HG02571 (cell line): ENCODE measurements around the gene PSMD7.

Source experiments
- ATAC-seq: cut with Tn5 transposase; IDR thresholded peaks from one replicate; pipeline ENCODE4 v1.9.1; 2021; ENCODE audit warnings: mild to moderate bottlenecking, moderate library complexity; ENCODE audit not compliant: unreplicated experiment

Gene PSMD7

DNA sequence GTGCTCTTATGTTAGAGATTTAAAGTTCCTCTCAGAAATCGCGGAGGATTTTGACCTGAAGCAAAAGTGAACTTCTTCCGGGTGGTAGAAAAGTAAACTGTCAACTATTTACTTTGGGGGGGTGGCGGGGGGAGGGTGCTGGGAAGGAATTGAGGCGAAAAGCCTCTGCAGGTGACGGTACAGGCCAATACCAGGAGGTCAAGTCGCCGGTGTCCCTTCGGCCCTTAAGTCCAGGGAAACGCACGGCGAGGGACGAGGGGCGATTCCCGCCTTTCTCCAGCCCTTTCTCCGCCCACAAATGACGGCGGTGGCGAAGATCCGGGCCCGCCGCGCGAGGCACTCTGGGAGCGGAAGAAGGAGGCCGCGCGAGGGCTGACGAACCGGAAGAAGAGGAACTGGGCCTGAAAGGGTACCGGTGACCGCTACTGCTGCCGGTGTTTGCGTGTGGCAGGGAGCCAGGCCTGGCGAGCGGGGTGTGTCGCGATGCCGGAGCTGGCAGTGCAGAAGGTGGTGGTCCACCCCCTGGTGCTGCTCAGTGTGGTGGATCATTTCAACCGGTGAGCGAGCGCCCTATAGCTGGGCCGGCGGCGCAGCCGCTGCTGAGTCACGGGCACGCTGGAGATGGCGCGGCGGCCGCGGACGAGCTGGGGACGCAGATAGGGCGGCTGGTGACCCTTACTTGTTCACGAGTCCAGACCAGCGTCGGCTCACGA, at the start of gene PSMD7:
TSS of gene PSMD7 (plus strand) at position 383 of the 713 bp plus-strand sequence. CDS start at position 484, 101 bp downstream.
- ATAC-seq = peak; percentile 94

DNA sequence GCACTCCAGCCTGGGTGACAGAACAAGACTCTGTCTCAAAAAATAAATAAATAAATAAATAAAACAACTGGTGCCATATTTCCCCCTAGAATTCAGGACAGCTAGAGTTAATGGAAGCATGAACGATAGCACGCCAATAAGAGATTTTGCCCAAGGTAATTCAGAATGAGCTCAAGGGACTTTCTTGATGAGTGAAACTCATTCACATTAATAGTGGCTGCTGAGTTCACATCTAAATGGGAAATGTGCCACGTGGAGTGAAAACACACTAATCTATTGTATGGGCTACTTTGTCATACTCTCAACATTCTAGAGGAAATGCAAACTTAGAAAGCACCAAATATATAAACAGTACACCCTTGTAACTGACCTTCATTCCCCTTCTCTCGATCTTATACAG, 47.4 kb upstream of the PSMD7 start:
- ATAC-seq = no peak

DNA sequence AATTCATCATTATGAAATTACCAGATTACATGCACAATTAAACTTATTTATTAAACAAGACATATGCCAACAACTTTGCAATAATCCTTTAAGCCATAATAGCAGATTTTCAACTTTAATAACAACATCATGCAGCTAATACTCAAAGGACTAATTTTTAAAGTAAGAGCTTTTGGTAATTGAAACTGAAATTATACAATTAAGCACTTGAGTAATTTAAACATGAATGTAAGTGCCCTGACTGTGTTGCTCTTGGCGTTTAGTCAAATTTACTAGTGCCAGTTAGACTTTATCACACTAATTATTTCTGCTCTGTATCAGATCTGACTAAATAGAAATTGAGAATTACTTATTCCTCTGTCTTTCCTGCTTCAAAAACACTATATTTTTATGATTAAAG, 46.8 kb upstream of the PSMD7 start:
- ATAC-seq = no peak

DNA sequence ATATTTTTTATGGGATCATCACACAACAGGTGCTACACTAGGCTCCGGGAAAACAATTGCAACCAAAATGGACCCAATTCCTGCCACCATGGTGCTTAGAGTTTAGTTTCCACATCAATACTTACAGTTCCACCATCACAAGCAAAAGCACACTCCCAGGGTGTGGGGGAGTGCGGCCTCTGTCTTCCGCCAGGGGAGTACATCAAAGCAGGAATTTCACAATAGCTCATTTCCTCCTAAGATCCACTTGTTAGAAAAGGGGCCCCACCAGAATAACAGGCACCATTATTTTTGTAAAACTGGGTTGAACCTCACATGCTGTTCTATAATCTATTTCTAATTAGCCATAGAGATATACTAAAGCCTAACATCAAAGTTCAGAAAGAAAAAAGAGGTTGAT, 44.3 kb upstream of the PSMD7 start:
- no peak for ATAC-seq

DNA sequence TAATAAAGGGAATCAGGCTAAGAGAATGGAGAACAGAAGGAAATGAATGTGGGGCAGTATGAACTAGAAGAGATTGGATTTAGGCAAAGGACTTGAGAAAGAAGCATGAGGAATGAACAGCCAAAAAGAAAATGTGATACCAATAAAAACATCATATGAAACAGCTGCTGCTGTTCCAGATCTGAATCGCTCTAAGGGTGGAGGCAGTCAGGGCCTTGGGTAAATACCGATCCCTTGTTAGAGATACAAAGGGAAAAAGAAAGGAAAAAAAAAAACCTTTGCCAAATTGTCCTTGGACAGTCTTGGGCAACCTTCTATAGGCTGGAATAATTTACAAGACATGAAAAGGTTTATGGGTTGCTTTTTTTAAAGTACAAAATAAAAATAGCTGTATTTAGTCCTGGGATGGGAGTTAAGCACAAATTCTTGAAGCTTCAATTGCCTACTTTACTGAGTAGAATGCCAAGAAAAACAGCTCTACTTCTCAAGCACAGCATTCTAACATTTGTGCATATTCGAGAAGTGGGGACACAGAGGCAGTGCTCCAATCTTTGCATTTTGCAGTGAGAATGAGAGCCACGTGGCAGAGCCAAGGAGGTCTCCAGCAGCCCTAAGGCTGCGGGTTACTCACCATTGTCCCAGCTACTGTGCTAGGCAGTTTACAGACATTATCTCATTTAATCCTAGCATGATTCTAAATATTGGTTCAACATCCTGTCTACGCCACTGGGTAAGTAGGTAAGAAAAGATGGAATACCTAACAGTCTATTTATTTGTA, 43.3 kb upstream of the PSMD7 start:
- ATAC-seq = no peak

DNA sequence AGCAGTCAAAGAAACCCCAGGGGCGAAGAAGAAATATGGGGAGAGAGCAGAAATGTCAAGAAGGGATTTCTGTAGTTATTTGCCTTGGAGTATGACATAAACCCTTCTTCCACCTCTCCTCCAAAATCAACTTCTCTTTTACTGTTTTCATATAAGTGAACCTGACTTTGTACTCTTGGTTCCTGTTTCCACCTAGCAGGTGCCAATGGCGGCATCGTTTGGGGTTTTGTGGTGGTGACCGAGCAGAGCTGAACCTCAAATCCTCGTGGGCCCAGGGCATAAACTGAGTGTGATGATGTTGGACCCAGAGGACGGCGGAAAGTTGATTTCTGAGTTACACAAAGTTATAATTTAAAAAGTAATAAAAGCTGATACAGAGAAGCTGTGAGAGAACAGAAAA, 39.6 kb upstream of the PSMD7 start:
- no peak for ATAC-seq

DNA sequence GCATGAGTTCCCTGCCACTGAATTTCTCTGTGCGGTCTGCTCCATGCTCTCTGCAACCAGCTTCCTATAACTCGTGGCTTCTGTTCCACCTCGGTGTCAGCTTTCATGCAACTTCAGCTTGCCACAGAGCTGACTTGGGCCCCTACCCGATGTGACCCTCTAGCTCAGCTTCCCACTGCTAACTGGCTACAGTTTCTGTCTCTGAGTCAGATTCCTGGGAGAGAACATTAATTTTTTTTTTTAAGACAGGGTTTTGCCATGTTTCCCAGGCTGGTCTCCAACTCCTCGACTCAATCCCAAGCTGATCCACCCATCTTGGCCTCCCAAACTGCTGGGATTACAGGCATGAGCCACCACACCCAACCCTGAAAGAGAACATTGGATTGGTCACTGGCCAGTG, 35.5 kb upstream of the PSMD7 start:
- no peak for ATAC-seq

DNA sequence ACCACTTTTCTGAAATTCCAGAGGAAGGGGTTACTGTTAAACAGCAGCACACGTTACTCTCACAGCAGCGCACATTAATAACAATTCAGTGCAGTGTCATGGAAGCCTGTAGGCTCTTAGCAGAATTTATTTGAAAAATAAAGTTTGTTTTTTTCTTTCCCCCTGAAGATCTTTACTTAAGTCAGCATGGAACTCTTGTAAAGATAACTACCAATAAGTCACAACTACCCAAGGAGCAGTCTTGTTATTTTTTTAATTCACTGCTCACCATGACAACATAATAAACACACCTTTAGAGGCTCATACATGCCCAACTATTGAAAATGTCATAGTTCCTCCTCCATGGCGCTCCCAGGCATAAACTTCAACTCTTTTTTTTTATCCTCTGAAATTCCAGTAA, 31.8 kb upstream of the PSMD7 start:
- ATAC-seq = no peak

DNA sequence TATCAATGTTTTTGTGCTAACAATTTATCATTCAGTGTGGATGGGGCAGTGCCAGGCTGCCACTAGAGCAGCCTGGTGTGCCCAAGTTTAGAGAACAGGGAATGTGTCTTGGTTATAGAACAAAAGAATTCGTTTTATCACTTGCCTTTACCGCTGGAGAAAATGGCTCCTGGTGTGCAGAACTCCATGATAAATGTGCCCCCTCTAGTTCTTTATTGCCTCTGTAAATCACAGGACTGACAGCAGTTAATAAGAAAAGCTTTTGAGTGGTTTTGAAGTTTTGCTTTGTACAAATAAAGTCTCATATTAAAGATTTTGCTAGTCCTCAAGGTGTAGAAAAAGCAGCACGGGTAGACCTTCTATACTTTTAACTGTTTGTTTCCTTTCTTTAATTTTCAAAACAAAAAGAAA, 28.2 kb upstream of the PSMD7 start:
- no peak for ATAC-seq

DNA sequence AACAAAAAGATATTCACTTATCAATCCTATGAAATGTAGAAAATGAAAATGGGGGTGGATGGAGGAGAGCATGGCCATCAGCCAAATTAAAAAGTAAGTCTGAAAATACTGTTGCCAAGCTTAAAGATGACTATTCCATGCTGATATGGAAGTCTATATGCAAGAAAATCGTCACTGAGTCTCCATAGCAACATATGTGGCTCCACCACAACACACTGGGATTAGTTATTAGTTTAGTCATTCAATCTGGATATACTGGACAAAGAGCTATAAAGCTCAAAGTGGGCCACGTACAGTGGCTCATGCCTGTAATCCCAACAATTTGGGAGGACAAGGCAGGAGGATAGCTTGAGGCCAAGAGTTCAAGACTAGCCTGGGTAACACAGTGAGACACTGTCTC, 24.7 kb upstream of the PSMD7 start:
- no peak for ATAC-seq

DNA sequence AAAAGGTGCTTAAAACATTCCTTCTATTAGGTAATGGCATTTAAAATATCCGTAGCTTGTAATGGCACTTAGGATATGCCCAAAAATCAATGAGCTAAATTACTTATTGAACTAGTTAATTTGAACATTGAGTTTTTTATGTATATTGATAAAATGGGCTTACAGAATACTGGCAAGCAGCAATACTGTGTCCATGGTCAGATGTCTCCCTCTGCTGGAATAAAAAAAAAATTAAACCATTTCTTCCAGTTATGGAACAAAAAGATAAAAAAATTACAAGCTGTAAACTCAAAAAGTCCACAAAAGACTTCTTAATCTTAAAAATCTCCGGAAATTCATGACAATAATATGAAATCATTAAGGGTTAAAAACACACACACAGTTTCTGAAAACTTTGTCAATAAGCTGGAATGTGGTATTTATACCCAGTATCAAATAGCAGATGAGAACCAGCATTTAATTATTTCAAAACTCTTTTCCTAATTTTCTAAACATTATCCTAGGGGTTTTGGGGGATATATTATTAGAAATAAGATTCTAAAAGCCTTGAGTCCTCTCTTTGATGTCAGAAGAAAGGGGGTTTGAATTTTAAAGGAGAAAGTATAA, 21.5 kb upstream of the PSMD7 start:
- no peak for ATAC-seq

DNA sequence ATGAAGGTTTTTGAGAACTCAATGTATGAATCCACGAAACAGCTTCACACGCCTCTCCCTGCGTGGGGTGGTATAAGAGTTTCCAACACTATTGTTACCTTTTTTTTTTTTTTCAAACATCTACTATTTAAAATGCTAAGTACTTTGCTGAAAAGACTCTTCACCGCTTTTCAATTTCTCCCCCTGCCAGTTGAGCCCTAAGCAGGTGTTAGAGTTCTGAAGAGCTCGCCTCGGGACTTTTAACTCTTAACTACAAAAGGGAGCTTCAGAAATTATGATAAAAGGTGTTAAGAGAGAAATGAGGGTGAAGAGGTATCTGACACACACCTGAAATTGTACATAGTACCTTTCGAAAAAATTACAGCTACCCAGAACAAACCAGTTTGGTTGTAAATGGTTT, 20.9 kb upstream of the PSMD7 start:
- ATAC-seq = no peak

DNA sequence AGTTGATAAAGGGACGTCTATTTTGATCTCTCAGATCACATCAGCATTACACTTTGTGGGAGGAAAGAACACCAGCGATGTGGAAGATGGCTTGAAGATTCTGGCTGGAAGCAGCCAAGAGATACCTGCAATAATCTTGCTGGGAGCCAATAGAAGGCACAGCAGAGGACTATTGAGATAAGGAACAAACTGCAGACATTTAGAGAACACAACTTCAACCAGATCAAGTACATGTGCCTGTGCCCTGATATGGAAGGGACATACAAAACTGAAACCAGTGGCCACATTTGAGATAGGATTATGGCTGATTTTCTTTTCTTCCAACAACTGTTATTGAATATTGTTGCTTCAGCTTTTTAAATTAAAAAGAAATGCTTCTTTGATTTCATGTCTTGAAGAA, 18.6 kb upstream of the PSMD7 start:
- ATAC-seq = no peak

DNA sequence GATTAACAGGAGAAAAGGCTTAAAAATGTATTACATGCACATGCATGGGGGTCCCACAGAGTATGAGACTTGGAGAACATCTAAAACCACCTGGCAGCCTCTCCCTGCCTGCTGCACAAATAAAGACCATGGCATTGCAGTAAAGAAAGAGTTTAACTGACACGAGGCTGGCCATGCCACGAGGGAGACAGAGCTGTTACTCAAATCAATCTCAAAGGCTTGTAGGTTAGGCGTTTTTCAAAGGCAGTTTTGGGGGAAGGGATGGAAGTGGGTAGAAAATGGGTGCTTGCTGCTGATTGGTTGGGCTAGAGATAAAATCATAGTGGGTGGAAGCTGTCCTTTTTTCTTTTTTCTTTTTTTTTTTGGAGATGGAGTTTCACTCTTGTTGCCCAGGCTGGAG, 17.3 kb upstream of the PSMD7 start:
- ATAC-seq = no peak

DNA sequence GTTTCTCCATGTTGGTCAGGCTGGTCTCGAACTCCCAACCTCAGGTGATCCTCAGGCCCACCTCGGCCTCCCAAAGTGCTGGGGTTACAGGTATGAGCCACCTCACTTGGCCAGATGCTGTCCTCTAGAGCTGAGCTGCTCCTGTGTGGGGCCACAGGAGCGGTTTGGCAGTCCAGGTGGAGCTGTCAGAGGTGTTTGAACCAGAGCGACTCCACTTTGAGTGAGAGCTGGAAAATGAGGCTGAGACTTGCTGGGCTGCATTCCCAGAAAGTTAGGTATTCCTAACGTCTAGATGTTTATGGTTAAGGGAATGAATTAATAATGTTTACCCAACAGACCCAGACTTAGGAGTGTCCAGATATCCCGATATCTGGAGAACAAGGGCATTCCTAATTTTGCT, 16.8 kb upstream of the PSMD7 start:
- ATAC-seq = no peak

DNA sequence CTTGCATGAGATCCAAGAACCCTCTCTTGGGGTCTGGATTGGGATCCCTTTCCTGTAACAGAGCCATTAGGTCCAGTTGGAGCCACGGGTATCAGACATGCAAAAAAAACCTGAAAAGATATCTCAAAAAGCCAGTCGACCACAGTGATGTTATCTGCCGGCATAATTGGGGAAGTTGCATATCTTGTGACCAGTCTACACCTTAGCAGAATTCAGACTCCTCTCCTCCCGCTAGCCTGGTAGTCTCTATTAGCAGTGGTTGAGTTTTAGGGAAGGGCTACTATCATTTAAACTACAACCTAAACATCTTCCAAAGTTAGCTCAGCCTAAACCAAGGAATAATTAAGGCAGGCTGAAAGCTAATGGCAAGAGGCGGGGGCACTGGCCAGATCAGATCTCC, 16.2 kb upstream of the PSMD7 start:
- ATAC-seq = no peak

DNA sequence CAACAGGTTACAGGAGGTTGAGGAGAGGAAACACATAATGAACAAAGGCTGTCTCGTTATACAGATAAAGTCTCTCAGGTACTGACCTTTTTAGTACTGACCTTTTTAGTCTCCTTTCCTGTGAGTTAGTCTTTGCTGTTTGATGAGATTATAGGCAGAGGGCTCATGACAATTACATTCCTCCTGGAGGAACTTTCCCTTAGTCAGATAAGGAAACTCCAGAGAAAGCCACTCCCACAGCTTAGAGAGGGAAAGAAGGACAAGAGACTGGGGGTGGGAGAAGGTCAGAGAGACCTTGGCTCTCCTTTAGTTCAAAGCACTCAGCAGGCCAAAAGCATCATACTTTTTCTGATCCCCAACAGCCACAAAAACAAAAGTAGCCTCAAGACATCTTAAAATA, 15.3 kb upstream of the PSMD7 start:
- ATAC-seq = no peak

DNA sequence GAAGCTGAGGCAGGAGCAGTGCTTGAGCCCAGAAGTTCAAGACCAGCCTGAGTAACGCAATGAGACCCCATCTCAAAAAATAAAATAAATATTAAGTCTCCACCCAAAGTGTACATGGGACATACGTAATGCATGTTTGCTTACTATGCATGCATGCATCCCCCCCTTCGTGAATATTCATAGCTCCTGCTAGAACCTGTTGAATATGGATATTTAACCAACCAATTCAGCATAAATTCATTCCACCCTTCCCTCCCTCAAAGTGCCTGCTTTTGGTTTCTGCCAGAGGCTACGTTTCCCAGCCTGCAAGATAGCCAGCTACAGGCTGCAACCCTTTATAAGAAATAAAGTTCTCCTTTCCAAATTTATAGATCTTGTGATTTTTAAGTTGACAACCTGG, 12.9 kb upstream of the PSMD7 start:
- no peak for ATAC-seq

DNA sequence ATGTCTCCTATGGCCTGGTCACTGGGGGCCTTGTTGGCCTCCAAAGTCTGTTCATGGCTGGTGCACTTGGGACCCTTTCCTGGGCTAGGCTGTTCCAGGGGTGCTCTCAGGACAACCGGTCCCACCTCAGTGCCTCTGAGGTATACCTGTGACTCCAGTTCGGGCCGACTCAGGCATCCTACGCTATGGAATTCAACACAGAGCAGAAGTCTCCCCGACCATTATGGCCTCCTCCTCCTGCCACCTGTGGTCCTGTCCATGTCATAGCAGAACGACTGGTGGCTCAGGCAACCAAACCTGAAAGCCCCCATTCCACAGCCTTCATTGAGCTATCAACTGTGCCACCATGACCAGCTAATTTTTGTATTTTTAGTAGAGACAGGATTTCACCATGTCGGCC, 8.5 kb upstream of the PSMD7 start:
- ATAC-seq = no peak

DNA sequence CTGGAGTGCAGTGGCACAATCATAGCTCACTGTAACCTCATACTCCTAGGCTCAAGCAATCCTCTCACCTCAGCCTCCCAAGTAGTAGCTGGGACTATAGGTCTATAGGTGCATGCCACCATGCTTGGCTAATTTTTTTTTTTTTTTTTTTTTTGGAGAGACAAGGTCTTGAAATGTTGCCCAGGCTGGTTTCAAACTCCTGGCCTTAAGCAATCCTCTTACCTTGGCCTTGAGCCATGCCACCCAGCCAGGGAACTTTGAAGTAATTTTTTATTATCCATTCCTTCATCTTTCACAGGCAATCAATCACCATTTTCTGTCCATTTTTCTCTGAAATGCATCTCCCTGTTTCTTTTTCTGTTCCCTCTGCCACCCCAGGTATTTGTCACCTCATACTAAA, 6.3 kb upstream of the PSMD7 start:
- ATAC-seq = no peak

DNA sequence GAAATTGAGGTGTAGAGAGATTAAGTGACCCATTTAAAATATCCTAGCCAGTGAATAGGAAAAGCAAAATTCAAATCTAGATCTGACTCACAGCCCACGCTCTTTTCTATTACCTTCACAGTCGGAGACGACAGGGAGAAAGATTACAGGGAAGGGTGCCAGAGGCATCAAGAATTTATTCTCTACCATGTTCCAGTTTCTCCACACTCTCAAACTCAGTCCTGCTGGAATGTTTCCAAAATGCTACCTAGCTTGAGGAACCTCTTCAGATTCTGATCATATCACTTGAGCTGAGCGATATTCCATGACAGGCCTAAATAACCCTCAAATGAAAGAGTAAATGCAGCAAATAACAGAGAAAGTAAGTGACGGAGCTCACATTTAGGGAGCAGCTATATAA, 5.4 kb upstream of the PSMD7 start:
- ATAC-seq = no peak

DNA sequence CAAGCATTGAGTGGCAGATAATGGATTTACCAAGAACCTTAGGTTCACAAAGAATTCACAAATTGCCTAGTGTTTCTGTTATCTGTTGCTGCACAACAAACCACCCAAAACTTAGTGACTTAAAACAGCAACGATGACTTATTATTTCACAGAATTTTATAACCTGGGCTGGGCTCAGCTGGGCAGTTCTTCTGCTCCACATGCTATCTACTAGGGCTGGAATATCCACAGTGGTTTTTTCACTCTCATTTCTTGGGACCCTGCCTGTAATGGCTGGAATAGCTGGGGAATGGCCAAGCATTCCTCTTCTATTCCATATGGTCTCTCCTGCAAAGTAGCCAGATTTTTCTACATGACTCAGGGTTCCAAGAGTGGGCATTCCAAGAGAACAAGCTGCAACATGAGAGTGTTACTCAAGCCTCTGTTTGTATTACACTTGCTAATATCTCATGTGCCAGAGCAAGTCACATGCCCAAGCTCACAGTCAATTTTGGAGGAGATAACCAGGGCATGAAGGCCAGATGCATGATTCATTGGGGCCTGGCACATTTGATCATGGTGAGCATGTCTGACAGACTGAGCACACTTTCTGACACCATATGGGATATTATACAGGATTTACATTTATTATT, 4.9 kb upstream of the PSMD7 start:
- no peak for ATAC-seq
